Thoracic aorta (tissue), 2 donors: Measurements from ENCODE around the gene WWTR1. TPM values are rescaled to one million over a fixed set of nuclear protein-coding genes. Genes with fewer than 3 reads are reported as not detected.

Experiments used
- ATAC-seq: fragments of 150-250 bp; one replicate; pipeline ENCODE4 v1.8.0; 2017; ENCODE audit warnings: low read depth; ENCODE audit not compliant: insufficient number of reproducible peaks, low FRiP score
- DNase-seq: peaks from one replicate; pipeline ENCODE4 v3.0.0-alpha.2; 2020; ENCODE audit warnings: low spot score
- H3K27ac ChIP-seq, 2 donors: fragments of 200-600 bp; sonication (generic); 1 replicate in 1 of 2; 2 replicates in 1 of 2; pipeline ENCODE4 v1.5.1; 2016; ENCODE audit warnings: mild to moderate bottlenecking in 2 of 2, moderate library complexity in 2 of 2
- H3K27me3 ChIP-seq: fragments of 200-600 bp; sonication (generic); replicated peaks from 2 replicates; pipeline ENCODE4 v1.6.0; 2016; ENCODE audit warnings: mild to moderate bottlenecking; ENCODE audit not compliant: insufficient read depth
- H3K36me3 ChIP-seq: fragments of 200-600 bp; sonication (generic); one replicate; pipeline ENCODE4 v1.5.1; 2016
- H3K4me1 ChIP-seq, 2 donors: fragments of 200-600 bp; sonication (generic); 1 replicate in 1 of 2; 2 replicates in 1 of 2; pipeline versions ENCODE4 v1.5.1 to v1.6.0; 2016; ENCODE audit warnings: low read depth in 2 of 2, mild to moderate bottlenecking in 1 of 2; ENCODE audit not compliant: control insufficient read depth in 1 of 2
- H3K4me3 ChIP-seq: fragments of 200-600 bp; sonication (generic); 2 replicates; pipeline ENCODE4 v1.5.1; 2016; ENCODE audit warnings: mild to moderate bottlenecking
- H3K9me3 ChIP-seq: fragments of 200-600 bp; sonication (generic); 2 replicates; pipeline ENCODE4 v1.5.1; 2016
- CTCF ChIP-seq: fragments of 200-600 bp; sonication (generic); IDR thresholded peaks from one replicate; pipeline ENCODE4 v1.5.1; 2019; ENCODE audit warnings: antibody characterized with exemption
- total RNA-seq, 2 donors: library from RNA; depleted of rRNA; stranded (reverse); fragments of >200 nt; gene quantifications; one replicate each; pipeline versions ENCODE4 v1.1.0 to v1.2.3, GENCODE V29; 2016

Gene WWTR1
- total RNA-seq, 2 donors from 2014 or later = 135 to 243 TPM

GRCh38 chr3:149653564-149653963, 4.3 kb downstream of the WWTR1 start:
- ATAC-seq = no peak
- H3K36me3 ChIP-seq = peaks cover 2% of the 10 kb centered on the region
- H3K27ac ChIP-seq = peak overlapping the region; percentile 42 to 97
- no peak for DNase-seq
- peaks cover 18 to 70% of the 10 kb centered on the region in 2 donors for H3K4me1 ChIP-seq
- no peaks in the 10 kb centered on the region for H3K9me3 ChIP-seq
- no peak for TF ChIP-seq CTCF
- H3K27me3 ChIP-seq = no peaks in the 10 kb centered on the region
- H3K4me3 ChIP-seq = peak overlapping the region; percentile 90

GRCh38 chr3:149653136-149653535, 4.7 kb downstream of the WWTR1 start:
- ATAC-seq (no peak), DNase-seq (no peak)
- Histone ChIP-seq H3K4me1 (peaks cover 20 to 74% of the 10 kb centered on the region in 2 donors), H3K27ac (peak overlapping the region; percentile 42 to 97), H3K4me3 (peak overlapping the region; percentile 90), H3K36me3 (peaks cover 2% of the 10 kb centered on the region), H3K27me3 (no peaks in the 10 kb centered on the region), H3K9me3 (no peaks in the 10 kb centered on the region)
- no peak for TF ChIP-seq CTCF

- TF ChIP-seq CTCF = no peak
- H3K36me3 ChIP-seq = peaks cover 2% of the 10 kb centered on the region
- H3K27me3 ChIP-seq = no peaks in the 10 kb centered on the region
- no peaks in the 10 kb centered on the region for H3K9me3 ChIP-seq
- H3K4me1 ChIP-seq = peaks cover 27 to 93% of the 10 kb centered on the region in 2 donors
- no peak for DNase-seq
- no peak for ATAC-seq
- H3K27ac ChIP-seq = peak overlapping the region in 1 of 2 donors; percentile 31
- H3K4me3 ChIP-seq = no peak overlapping the region
Observed at GRCh38 chr3:149650828-149651227, 7.0 kb downstream of the WWTR1 start.

- H3K4me3 ChIP-seq = peak overlapping the region; percentile 50
- TF ChIP-seq CTCF = no peak
- H3K36me3 ChIP-seq = peaks cover 2% of the 10 kb centered on the region
- DNase-seq (no peak), ATAC-seq (peak; percentile 63)
- H3K27me3 ChIP-seq = no peaks in the 10 kb centered on the region
- H3K9me3 ChIP-seq = no peaks in the 10 kb centered on the region
- peaks cover 27 to 95% of the 10 kb centered on the region in 2 donors for H3K4me1 ChIP-seq
- peak overlapping the region; percentile 71 to 77 for H3K27ac ChIP-seq
Observed at GRCh38 chr3:149648525-149648924, 9.3 kb downstream of the WWTR1 start.

- H3K4me3 ChIP-seq = peak overlapping the region; percentile 50
Observed at GRCh38 chr3:149647812-149648211, 10.0 kb downstream of the WWTR1 start.

More at GRCh38 chr3:149647812-149648211, 10.0 kb downstream of the WWTR1 start:
- Histone ChIP-seq H3K27me3 (no peaks in the 10 kb centered on the region), H3K27ac (peak overlapping the region; percentile 71 to 77), H3K36me3 (no peaks in the 10 kb centered on the region), H3K9me3 (no peaks in the 10 kb centered on the region), H3K4me1 (peaks cover 22 to 95% of the 10 kb centered on the region in 2 donors)
- no peak for DNase-seq
- ATAC-seq = no peak
- no peak for TF ChIP-seq CTCF
